Natural killer cell (primary cell): ENCODE measurements around the gene RGSL1. TPM values are rescaled to one million over a fixed set of nuclear protein-coding genes. Genes with fewer than 3 reads are reported as not detected.

Experiments
- ATAC-seq, 3 donors: fragments of 150-1000 bp in 2 of 3; fragments of 200-7000 bp in 1 of 3; cut with Tn5 transposase; 1 replicate in 1 of 3; 2 replicates in 2 of 3; pipeline ENCODE4 v1.10.0; 2021; ENCODE audit warnings: mild to moderate bottlenecking in 2 of 3, moderate library complexity in 2 of 3
- DNase-seq, 2 donors: peaks; one replicate each; pipeline versions ENCODE4 v3.0.0 to v3.0.0-alpha.2; 2013 to 2021; ENCODE audit warnings: mixed read lengths in 1 of 2
- H3K27ac ChIP-seq: one replicate; pipeline ENCODE4 v1.5.1; 2013; ENCODE audit warnings: mild to moderate bottlenecking, low read length
- H3K27me3 ChIP-seq: one replicate; pipeline ENCODE4 v1.6.1; 2013; ENCODE audit warnings: low read length; ENCODE audit not compliant: control insufficient read depth, insufficient read depth
- H3K36me3 ChIP-seq: one replicate; pipeline ENCODE4 v1.6.1; 2013; ENCODE audit warnings: low read length; ENCODE audit not compliant: control insufficient read depth, insufficient read depth
- H3K4me1 ChIP-seq: one replicate; pipeline ENCODE4 v1.6.1; 2013; ENCODE audit warnings: low read length; ENCODE audit not compliant: control insufficient read depth, insufficient read depth
- H3K4me3 ChIP-seq: one replicate; pipeline ENCODE4 v1.5.1; 2013; ENCODE audit warnings: low read length
- H3K9me3 ChIP-seq: one replicate; pipeline ENCODE4 v1.6.1; 2013; ENCODE audit warnings: low read length; ENCODE audit not compliant: control insufficient read depth, insufficient read depth
- H3K27ac Mint-ChIP-seq, 2 donors: one replicate each; pipeline ENCODE4 v1.8.0; 2022; ENCODE audit warnings: mild to moderate bottlenecking in 2 of 2, mixed read lengths in 2 of 2, moderate library complexity in 1 of 2
- H3K27me3 Mint-ChIP-seq, 2 donors: one replicate each; pipeline ENCODE4 v1.8.0; 2022; ENCODE audit warnings: low read depth in 2 of 2, mixed read lengths in 2 of 2
- H3K36me3 Mint-ChIP-seq: one replicate; pipeline ENCODE4 v1.8.0; 2022; ENCODE audit warnings: mixed read lengths
- H3K4me1 Mint-ChIP-seq, 2 donors: one replicate each; pipeline ENCODE4 v1.8.0; 2022; ENCODE audit warnings: mixed read lengths in 2 of 2
- H3K4me3 Mint-ChIP-seq: one replicate; pipeline ENCODE4 v1.8.0; 2022; ENCODE audit warnings: mild to moderate bottlenecking, moderate library complexity, mixed read lengths
- H3K9me3 Mint-ChIP-seq, 2 donors: one replicate each; pipeline ENCODE4 v1.8.0; 2022; ENCODE audit warnings: mixed read lengths in 2 of 2
- WGBS: methylation state at CpG from one replicate; pipeline ENCODE4 v1.1.7; 2013; ENCODE audit warnings: missing lambda C conversion rate; ENCODE audit not compliant: insufficient coverage; 5-methylcytosine and 5-hydroxymethylcytosine counted together
- intact Hi-C: fragments of 100-400 bp; cut with micrococcal nuclease; formaldehyde crosslinking; loops from one replicate; pipeline ENCODE4 v1.14.2; 2022
- total RNA-seq, 4 donors: library from RNA; stranded (reverse); fragments of 120-200 nt in 1 of 4; gene quantifications; one replicate each; pipeline versions ENCODE4 v1.2.3 to v1.2.4, GENCODE V29; 2013 to 2022
- TF ChIP-seq, protein P1 (sequence below): fragments of 200-600 bp; IDR thresholded peaks from one replicate; pipeline ENCODE4 v1.8.0; 2022; ENCODE audit warnings: antibody characterized with exemption

The RGSL1 gene
- total RNA-seq, 3 donors from 2014 or later (not counting 1 experiment from before 2014, with no cell fraction given), result not detected

DNA sequence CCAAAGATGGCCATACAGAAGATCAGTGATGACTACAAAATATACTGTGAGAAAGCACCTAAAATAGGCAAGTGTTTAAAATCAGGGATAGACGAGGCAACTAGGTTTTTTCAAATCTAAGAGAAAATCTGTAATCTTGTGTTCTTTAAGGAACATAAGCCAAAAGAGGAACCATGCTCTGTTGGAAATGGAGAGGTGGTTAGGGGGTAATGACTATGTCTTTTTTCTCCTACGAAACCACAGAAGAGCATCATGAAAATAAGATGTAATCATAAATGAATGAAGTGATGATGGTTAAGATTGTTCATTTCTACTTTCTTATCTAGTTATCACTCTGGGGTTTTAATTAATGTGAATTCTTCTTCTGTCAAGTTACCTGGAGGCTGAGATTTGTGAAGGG is 43.1 kb downstream of the RGSL1 start:
- H3K9me3 ChIP-seq, result no peaks in the 10 kb centered on the region
- H3K36me3 ChIP-seq, result no peaks in the 10 kb centered on the region
- WGBS, result 0% methylated on average over 1 of the region's 2 CpGs
- Mint-ChIP-seq H3K36me3 (no peaks in the 10 kb centered on the region), H3K4me1 (no peaks in the 10 kb centered on the region), H3K27me3 (peaks cover 0 to 2% of the 10 kb centered on the region in 2 donors), H3K27ac (no peak overlapping the region), H3K4me3 (no peak overlapping the region), H3K9me3 (no peaks in the 10 kb centered on the region)
- DNase-seq (no peak), ATAC-seq (peak in 1 of 3 donors; percentile 52)
- H3K4me3 ChIP-seq, result no peak overlapping the region
- TF ChIP-seq, protein P1, sequence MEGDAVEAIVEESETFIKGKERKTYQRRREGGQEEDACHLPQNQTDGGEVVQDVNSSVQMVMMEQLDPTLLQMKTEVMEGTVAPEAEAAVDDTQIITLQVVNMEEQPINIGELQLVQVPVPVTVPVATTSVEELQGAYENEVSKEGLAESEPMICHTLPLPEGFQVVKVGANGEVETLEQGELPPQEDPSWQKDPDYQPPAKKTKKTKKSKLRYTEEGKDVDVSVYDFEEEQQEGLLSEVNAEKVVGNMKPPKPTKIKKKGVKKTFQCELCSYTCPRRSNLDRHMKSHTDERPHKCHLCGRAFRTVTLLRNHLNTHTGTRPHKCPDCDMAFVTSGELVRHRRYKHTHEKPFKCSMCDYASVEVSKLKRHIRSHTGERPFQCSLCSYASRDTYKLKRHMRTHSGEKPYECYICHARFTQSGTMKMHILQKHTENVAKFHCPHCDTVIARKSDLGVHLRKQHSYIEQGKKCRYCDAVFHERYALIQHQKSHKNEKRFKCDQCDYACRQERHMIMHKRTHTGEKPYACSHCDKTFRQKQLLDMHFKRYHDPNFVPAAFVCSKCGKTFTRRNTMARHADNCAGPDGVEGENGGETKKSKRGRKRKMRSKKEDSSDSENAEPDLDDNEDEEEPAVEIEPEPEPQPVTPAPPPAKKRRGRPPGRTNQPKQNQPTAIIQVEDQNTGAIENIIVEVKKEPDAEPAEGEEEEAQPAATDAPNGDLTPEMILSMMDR, result no peak
- H3K4me1 ChIP-seq, result no peaks in the 10 kb centered on the region
- intact Hi-C loops, result no loop called here
- no peaks in the 10 kb centered on the region for H3K27me3 ChIP-seq
- no peak overlapping the region for H3K27ac ChIP-seq

GRCh38 chr1:182495002-182495401 is 45.1 kb downstream of the RGSL1 start:
- Histone ChIP-seq H3K9me3 (no peaks in the 10 kb centered on the region), H3K4me3 (no peak overlapping the region)

GRCh38 chr1:182495693-182496092 is 45.7 kb downstream of the RGSL1 start:
- H3K9me3 Mint-ChIP-seq, result no peaks in the 10 kb centered on the region
- no peaks in the 10 kb centered on the region for H3K4me1 Mint-ChIP-seq
- H3K4me3 Mint-ChIP-seq, result no peak overlapping the region
- H3K27ac Mint-ChIP-seq, result no peak overlapping the region
- H3K9me3 ChIP-seq, result no peaks in the 10 kb centered on the region
- no peaks in the 10 kb centered on the region for H3K27me3 ChIP-seq
- DNase-seq (no peak), ATAC-seq (no peak)
- no peaks in the 10 kb centered on the region for H3K36me3 Mint-ChIP-seq
- no peak overlapping the region for H3K4me3 ChIP-seq
- H3K4me1 ChIP-seq, result no peaks in the 10 kb centered on the region
- no peaks in the 10 kb centered on the region for H3K36me3 ChIP-seq
- H3K27me3 Mint-ChIP-seq, result no peaks in the 10 kb centered on the region
- H3K27ac ChIP-seq, result no peak overlapping the region
- TF ChIP-seq, protein P1, result no peak
- intact Hi-C loops, result no loop called here

More at GRCh38 chr1:182495002-182495401, 45.1 kb downstream of the RGSL1 start:
- Mint-ChIP-seq H3K27me3 (no peaks in the 10 kb centered on the region), H3K36me3 (no peaks in the 10 kb centered on the region), H3K9me3 (no peaks in the 10 kb centered on the region), H3K4me3 (no peak overlapping the region), H3K27ac (no peak overlapping the region), H3K4me1 (no peaks in the 10 kb centered on the region)
- H3K4me1 ChIP-seq, result no peaks in the 10 kb centered on the region
- no peaks in the 10 kb centered on the region for H3K36me3 ChIP-seq
- no peak for ATAC-seq
- TF ChIP-seq, protein P1, result no peak
- intact Hi-C loops, result no loop called here
- H3K27ac ChIP-seq, result no peak overlapping the region
- no peak for DNase-seq
- no peaks in the 10 kb centered on the region for H3K27me3 ChIP-seq

GRCh38 chr1:182507685-182508084 is 57.7 kb downstream of the RGSL1 start:
- Histone ChIP-seq H3K9me3 (no peaks in the 10 kb centered on the region), H3K27me3 (no peaks in the 10 kb centered on the region), H3K27ac (no peak overlapping the region), H3K4me1 (no peaks in the 10 kb centered on the region), H3K4me3 (no peak overlapping the region), H3K36me3 (no peaks in the 10 kb centered on the region)
- Mint-ChIP-seq H3K4me3 (no peak overlapping the region), H3K9me3 (peaks cover 2% of the 10 kb centered on the region in 2 donors), H3K27ac (no peak overlapping the region), H3K36me3 (no peaks in the 10 kb centered on the region), H3K4me1 (no peaks in the 10 kb centered on the region), H3K27me3 (peaks cover 0 to 3% of the 10 kb centered on the region in 2 donors)
- 71% methylated on average over 1 of the region's 3 CpGs for WGBS
- ATAC-seq (no peak), DNase-seq (no peak)
- intact Hi-C loops, result no loop called here
- TF ChIP-seq, protein P1, result no peak
